HCT116 (cell line): ENCODE data around the gene BMPER. TPM values are rescaled to one million over a fixed set of nuclear protein-coding genes. Genes with fewer than 3 reads are reported as not detected.

Experiments used
- ATAC-seq: fragments of 200-7000 bp; cut with Tn5 transposase; 2 replicates; pipeline ENCODE4 v1.9.1; 2020; ENCODE audit warnings: mild to moderate bottlenecking, moderate library complexity
- BruUV-seq: library from RNA; stranded (reverse); fragments of 400-500 nt; replicated peaks from 2 replicates; lab custom pipeline; 2021; lab: Mats Ljungman, UMichigan
- CTCF ChIA-PET: fragments of 300-600 bp; sonication (Branson Sonifier 250); formaldehyde crosslinking; loops from one replicate; lab custom pipeline; 2021; ENCODE audit warnings: antibody characterized with exemption; lab: Charles Lee
- POLR2A ChIA-PET: fragments of 300-600, 350-600 bp; sonication (Branson Sonifier 250); formaldehyde crosslinking; loops from one replicate; lab custom pipeline; 2021; ENCODE audit warnings: antibody characterized with exemption; lab: Charles Lee
- RAD21 ChIA-PET, 2 experiments: fragments of 300-600 bp; sonication (Branson Sonifier 250); formaldehyde crosslinking; loops; one replicate each; lab custom pipeline; 2023; ENCODE audit warnings: low total read pairs in 2 of 2; ENCODE audit not compliant: uncharacterized antibody in 2 of 2, unreplicated experiment in 2 of 2, low non-redundant PET in 1 of 2; lab: Charles Lee
- DNase-seq: peaks from one replicate; pipeline ENCODE4 v3.0.0-alpha.2; 2010; ENCODE audit warnings: low read depth, low spot score
- H2AFZ ChIP-seq: fragments of 200-600 bp; shearing (Covaris generic), sonication (generic); 2 replicates; pipeline ENCODE4 v1.6.1; 2017; ENCODE audit warnings: low read depth, mixed run types, mixed read lengths, antibody characterized with exemption, low read length; ENCODE audit not compliant: poor library complexity, severe bottlenecking
- H3K27ac ChIP-seq: 2 replicates; pipeline ENCODE4 v1.5.1; 2012; ENCODE audit warnings: low read depth, low read length
- H3K27me3 ChIP-seq: fragments of 200-600 bp; sonication (generic); 2 replicates; pipeline ENCODE4 v1.6.1; 2016; ENCODE audit warnings: mixed run types, low read length, mixed read lengths; ENCODE audit not compliant: insufficient read depth
- H3K36me3 ChIP-seq, 2 experiments: fragments of 200-500 bp in 1 of 2; fragments of 200-600 bp in 1 of 2; sonication (Bioruptor generic) in 1 of 2; sonication (generic) in 1 of 2; 2 replicates each; pipeline versions ENCODE4 v1.5.1 to v1.6.1; 2014 to 2016; ENCODE audit warnings: low read length in 2 of 2, inconsistent platforms in 1 of 2, mixed read lengths in 1 of 2, mixed run types in 1 of 2; ENCODE audit not compliant: insufficient read depth in 2 of 2, control insufficient read depth in 1 of 2
- H3K4me1 ChIP-seq, 2 experiments: fragments of 200-600 bp in 1 of 2; sonication (generic) in 1 of 2; 2 replicates each; pipeline versions ENCODE4 v1.5.1 to v1.6.1; 2012 to 2017; ENCODE audit warnings: low read length in 2 of 2, inconsistent platforms in 1 of 2, mild to moderate bottlenecking in 1 of 2, mixed read lengths in 1 of 2, mixed run types in 1 of 2, moderate library complexity in 1 of 2; ENCODE audit not compliant: insufficient read depth in 2 of 2, control insufficient read depth in 1 of 2
- H3K4me2 ChIP-seq: fragments of 200-600 bp; sonication (generic); 2 replicates; pipeline ENCODE4 v1.6.1; 2017; ENCODE audit warnings: mixed run types, low read length, mixed read lengths
- H3K4me3 ChIP-seq, 2 experiments: fragments of 200-600 bp in 1 of 2; sonication (generic) in 1 of 2; replicated peaks in 1 of 2; 2 replicates each; pipeline ENCODE4 v1.5.1; 2011 to 2016; ENCODE audit warnings: low read length in 2 of 2, control low read depth in 1 of 2, low read depth in 1 of 2, mild to moderate bottlenecking in 1 of 2, mixed read lengths in 1 of 2, mixed run types in 1 of 2
- H3K79me2 ChIP-seq: fragments of 200-600 bp; sonication (generic); 2 replicates; pipeline ENCODE4 v1.6.1; 2017; ENCODE audit warnings: mild to moderate bottlenecking, mixed run types, low read length, moderate library complexity, mixed read lengths; ENCODE audit not compliant: insufficient read depth
- H3K9ac ChIP-seq: fragments of 200-600 bp; sonication (generic); 2 replicates; pipeline ENCODE4 v1.6.1; 2016; ENCODE audit warnings: low read length, mixed read lengths
- H3K9me2 ChIP-seq: fragments of 200-600 bp; sonication (generic), shearing (Covaris generic); 2 replicates; pipeline ENCODE4 v1.6.1; 2017; ENCODE audit warnings: mixed run types, mild to moderate bottlenecking, moderate library complexity; ENCODE audit not compliant: insufficient read depth
- H3K9me3 ChIP-seq, 2 experiments: fragments of 200-500 bp in 1 of 2; fragments of 200-600 bp in 1 of 2; sonication (Bioruptor generic) in 1 of 2; sonication (generic) in 1 of 2; 2 replicates each; pipeline ENCODE4 v1.6.1; 2014 to 2017; ENCODE audit warnings: low read length in 2 of 2, mixed read lengths in 2 of 2, inconsistent platforms in 1 of 2, low read depth in 1 of 2, mild to moderate bottlenecking in 1 of 2, mixed run types in 1 of 2, moderate library complexity in 1 of 2; ENCODE audit not compliant: control insufficient read depth in 1 of 2, insufficient read depth in 1 of 2
- H4K20me1 ChIP-seq: fragments of 200-600 bp; sonication (generic), shearing (Covaris generic); 2 replicates; pipeline ENCODE4 v1.6.1; 2017; ENCODE audit warnings: mixed run types, mild to moderate bottlenecking, moderate library complexity; ENCODE audit not compliant: insufficient read depth
- CBX3 ChIP-seq: IDR thresholded peaks from 2 replicates; pipeline ENCODE4 v1.6.1; 2012; ENCODE audit warnings: low read depth
- CEBPB ChIP-seq: IDR thresholded peaks from 2 replicates; pipeline ENCODE4 v1.6.1; 2012; ENCODE audit warnings: low read depth
- EGR1 ChIP-seq: IDR thresholded peaks from 2 replicates; pipeline ENCODE4 v1.6.1; 2012; ENCODE audit warnings: low read depth
- ELF1 ChIP-seq: IDR thresholded peaks from 2 replicates; pipeline ENCODE4 v1.6.1; 2012; ENCODE audit warnings: low read depth, borderline replicate concordance
- EZH2 ChIP-seq: fragments of 200-600 bp; sonication (generic); IDR thresholded peaks from 2 replicates; pipeline ENCODE4 v1.6.1; 2017; ENCODE audit warnings: antibody characterized with exemption, mixed run types
- EZH2phosphoT487 ChIP-seq: fragments of 200-600 bp; IDR thresholded peaks from 2 replicates; pipeline ENCODE4 v1.6.1; 2018; ENCODE audit warnings: antibody characterized with exemption, borderline replicate concordance
- FOSL1 ChIP-seq: IDR thresholded peaks from 2 replicates; pipeline ENCODE4 v1.6.1; 2012; ENCODE audit warnings: low read depth
- JUND ChIP-seq: IDR thresholded peaks from 2 replicates; pipeline ENCODE4 v1.6.1; 2012
- POLR2AphosphoS5 ChIP-seq: IDR thresholded peaks from 2 replicates; pipeline ENCODE4 v1.6.1; 2011; ENCODE audit warnings: mild to moderate bottlenecking, low read depth, low read length, moderate library complexity
- RAD21 ChIP-seq: IDR thresholded peaks from 2 replicates; pipeline ENCODE4 v1.6.1; 2012; ENCODE audit warnings: low read depth, mild to moderate bottlenecking
- TCF7L2 ChIP-seq: IDR thresholded peaks from 2 replicates; pipeline ENCODE4 v1.7.0; 2011; ENCODE audit warnings: borderline replicate concordance, inconsistent platforms; ENCODE audit not compliant: insufficient read depth, insufficient read length; ENCODE audit errors: extremely low read depth
- YY1 ChIP-seq: IDR thresholded peaks from 2 replicates; pipeline ENCODE4 v1.6.1; 2011; ENCODE audit warnings: low read length, low read depth, moderate library complexity, mild to moderate bottlenecking; ENCODE audit not compliant: insufficient replicate concordance; ENCODE audit errors: extremely low read depth
- ZFX ChIP-seq: fragments of 450-650 bp; IDR thresholded peaks from 2 replicates; pipeline ENCODE4 v1.6.1; 2017
- ZNF274 ChIP-seq: fragments of 200-500 bp; sonication (Bioruptor generic); IDR thresholded peaks from 2 replicates; pipeline ENCODE4 v1.6.1; 2014; ENCODE audit warnings: mild to moderate bottlenecking, low read depth, low read length, inconsistent platforms
- intact Hi-C: fragments of 100-400 bp; cut with micrococcal nuclease; formaldehyde crosslinking; loops from 2 replicates; pipeline ENCODE4 v1.10.0; 2022
- total RNA-seq: library from RNA; stranded (reverse); gene quantifications from one replicate; pipeline ENCODE4 v1.2.1, GENCODE V29; 2021; ENCODE audit not compliant: unreplicated experiment
- TF ChIP-seq, protein P1 (sequence below): IDR thresholded peaks from 2 replicates; pipeline ENCODE4 v1.6.1; 2012
- TF ChIP-seq, protein P2 (sequence below): IDR thresholded peaks from 2 replicates; pipeline ENCODE4 v1.6.1; 2012; ENCODE audit warnings: low read depth
- TF ChIP-seq, protein P3 (sequence below), 3 experiments: fragments of 200-600 bp in 1 of 3; sonication (generic) in 1 of 3; IDR thresholded peaks in 2 of 3; conservative IDR thresholded peaks in 1 of 3; 2 replicates each; pipeline ENCODE4 v1.5.1; 2012 to 2017; ENCODE audit warnings: low read depth in 2 of 3, low read length in 2 of 3, antibody characterized with exemption in 1 of 3, borderline replicate concordance in 1 of 3, control low read depth in 1 of 3, mild to moderate bottlenecking in 1 of 3, mixed read lengths in 1 of 3, mixed run types in 1 of 3, moderate library complexity in 1 of 3; ENCODE audit not compliant: insufficient read depth in 1 of 3
- TF ChIP-seq, protein P4 (sequence below): IDR thresholded peaks from 2 replicates; pipeline ENCODE4 v1.6.1; 2012
- TF ChIP-seq, protein P5 (sequence below): IDR thresholded peaks from 2 replicates; pipeline ENCODE4 v1.6.1; 2011; ENCODE audit warnings: mild to moderate bottlenecking, low read length, moderate library complexity; ENCODE audit not compliant: insufficient replicate concordance; ENCODE audit errors: extremely low read depth

Gene BMPER
- total RNA-seq, 1 experiment from 2014 or later = not detected

DNA sequence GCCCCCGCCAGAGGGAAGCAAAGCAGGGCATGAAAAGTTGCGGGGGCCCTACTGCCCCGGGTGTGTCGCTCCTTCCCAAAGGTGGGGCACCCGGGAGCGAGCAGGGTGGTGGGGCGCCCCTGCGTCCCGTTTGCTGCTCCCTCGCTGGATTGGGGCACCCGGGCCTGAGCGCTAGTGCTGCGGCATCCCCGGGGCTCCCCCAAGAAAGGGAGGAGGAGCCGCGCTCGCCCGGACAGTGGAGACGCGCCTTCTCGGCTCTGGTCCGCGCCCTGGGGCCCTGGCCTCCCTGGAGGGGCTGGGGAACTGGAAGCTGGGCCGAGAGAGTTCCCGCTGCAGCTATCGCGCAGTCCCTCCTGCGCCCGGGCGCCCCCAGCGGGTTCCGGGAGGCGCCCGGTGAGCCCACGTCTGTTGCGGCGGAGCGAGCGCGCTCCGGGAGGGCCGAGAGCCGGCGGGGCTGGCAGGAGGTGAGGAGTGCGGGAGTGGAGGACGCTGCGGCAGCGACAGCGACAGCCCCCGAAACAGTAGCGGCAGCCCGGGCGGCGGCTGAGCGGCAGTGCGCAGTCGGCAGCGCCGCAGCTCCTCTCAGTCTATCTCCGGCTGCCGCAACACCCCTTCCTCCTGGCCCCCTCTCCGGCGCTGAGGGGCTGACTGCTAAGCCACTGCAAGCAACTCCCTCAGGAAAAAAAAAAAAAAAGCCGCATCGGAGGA lies 504 bp upstream of the BMPER start:
- Histone ChIP-seq H3K36me3 (no peaks in the 10 kb centered on the region), H4K20me1 (no peaks in the 10 kb centered on the region), H3K9me3 (no peaks in the 10 kb centered on the region), H2AFZ (no peak overlapping the region), H3K4me1 (peaks cover 0 to 7% of the 10 kb centered on the region in 2 experiments; a peak in 1 of 4 replicates), H3K4me3 (peak overlapping the region; percentile 38 to 53), H3K9ac (no peak overlapping the region), H3K9me2 (no peaks in the 10 kb centered on the region), H3K4me2 (peak overlapping the region; percentile 74), H3K27ac (no peak overlapping the region; the same call in 1 of the 2 replicates), H3K79me2 (no peaks in the 10 kb centered on the region), H3K27me3 (peaks cover 23% of the 10 kb centered on the region)
- POLR2A ChIA-PET = no interaction called here
- RAD21 ChIA-PET = no interaction called here
- intact Hi-C loops = no loop called here
- CTCF ChIA-PET = interaction anchor here (2.1 to 2.2 kb wide), 2 partner anchors 10 to 28 kb away, joined by 8 read pairs; no protein-coding TSS in a partner anchor
- BruUV-seq = no TSS peak
- DNase-seq (no peak), ATAC-seq (peak; percentile 77)
- TF ChIP-seq CEBPB = no peak
- TF ChIP-seq FOSL1 = no peak
- TF ChIP-seq EZH2phosphoT487 = no peak
- TF ChIP-seq TCF7L2 = no peak
- TF ChIP-seq, protein P1, sequence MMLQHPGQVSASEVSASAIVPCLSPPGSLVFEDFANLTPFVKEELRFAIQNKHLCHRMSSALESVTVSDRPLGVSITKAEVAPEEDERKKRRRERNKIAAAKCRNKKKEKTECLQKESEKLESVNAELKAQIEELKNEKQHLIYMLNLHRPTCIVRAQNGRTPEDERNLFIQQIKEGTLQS = no peak
- TF ChIP-seq YY1 = no peak
- TF ChIP-seq, protein P2, sequence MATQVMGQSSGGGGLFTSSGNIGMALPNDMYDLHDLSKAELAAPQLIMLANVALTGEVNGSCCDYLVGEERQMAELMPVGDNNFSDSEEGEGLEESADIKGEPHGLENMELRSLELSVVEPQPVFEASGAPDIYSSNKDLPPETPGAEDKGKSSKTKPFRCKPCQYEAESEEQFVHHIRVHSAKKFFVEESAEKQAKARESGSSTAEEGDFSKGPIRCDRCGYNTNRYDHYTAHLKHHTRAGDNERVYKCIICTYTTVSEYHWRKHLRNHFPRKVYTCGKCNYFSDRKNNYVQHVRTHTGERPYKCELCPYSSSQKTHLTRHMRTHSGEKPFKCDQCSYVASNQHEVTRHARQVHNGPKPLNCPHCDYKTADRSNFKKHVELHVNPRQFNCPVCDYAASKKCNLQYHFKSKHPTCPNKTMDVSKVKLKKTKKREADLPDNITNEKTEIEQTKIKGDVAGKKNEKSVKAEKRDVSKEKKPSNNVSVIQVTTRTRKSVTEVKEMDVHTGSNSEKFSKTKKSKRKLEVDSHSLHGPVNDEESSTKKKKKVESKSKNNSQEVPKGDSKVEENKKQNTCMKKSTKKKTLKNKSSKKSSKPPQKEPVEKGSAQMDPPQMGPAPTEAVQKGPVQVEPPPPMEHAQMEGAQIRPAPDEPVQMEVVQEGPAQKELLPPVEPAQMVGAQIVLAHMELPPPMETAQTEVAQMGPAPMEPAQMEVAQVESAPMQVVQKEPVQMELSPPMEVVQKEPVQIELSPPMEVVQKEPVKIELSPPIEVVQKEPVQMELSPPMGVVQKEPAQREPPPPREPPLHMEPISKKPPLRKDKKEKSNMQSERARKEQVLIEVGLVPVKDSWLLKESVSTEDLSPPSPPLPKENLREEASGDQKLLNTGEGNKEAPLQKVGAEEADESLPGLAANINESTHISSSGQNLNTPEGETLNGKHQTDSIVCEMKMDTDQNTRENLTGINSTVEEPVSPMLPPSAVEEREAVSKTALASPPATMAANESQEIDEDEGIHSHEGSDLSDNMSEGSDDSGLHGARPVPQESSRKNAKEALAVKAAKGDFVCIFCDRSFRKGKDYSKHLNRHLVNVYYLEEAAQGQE = no peak
- TF ChIP-seq ZFX = no peak
- no peak for TF ChIP-seq EZH2
- TF ChIP-seq CBX3 = no peak
- TF ChIP-seq, protein P3, sequence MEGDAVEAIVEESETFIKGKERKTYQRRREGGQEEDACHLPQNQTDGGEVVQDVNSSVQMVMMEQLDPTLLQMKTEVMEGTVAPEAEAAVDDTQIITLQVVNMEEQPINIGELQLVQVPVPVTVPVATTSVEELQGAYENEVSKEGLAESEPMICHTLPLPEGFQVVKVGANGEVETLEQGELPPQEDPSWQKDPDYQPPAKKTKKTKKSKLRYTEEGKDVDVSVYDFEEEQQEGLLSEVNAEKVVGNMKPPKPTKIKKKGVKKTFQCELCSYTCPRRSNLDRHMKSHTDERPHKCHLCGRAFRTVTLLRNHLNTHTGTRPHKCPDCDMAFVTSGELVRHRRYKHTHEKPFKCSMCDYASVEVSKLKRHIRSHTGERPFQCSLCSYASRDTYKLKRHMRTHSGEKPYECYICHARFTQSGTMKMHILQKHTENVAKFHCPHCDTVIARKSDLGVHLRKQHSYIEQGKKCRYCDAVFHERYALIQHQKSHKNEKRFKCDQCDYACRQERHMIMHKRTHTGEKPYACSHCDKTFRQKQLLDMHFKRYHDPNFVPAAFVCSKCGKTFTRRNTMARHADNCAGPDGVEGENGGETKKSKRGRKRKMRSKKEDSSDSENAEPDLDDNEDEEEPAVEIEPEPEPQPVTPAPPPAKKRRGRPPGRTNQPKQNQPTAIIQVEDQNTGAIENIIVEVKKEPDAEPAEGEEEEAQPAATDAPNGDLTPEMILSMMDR (IDR thresholded peaks at IDR 0.05 in 2 of 3, conservative IDR thresholded peaks at IDR 0.05 in 1 of 3; ENCODE audit: borderline replicate concordance in 1 of 3, insufficient read depth in 1 of 3, low read depth in 2 of 3, low read length in 2 of 3) = no peak
- no peak for TF ChIP-seq ZNF274
- TF ChIP-seq, protein P4, sequence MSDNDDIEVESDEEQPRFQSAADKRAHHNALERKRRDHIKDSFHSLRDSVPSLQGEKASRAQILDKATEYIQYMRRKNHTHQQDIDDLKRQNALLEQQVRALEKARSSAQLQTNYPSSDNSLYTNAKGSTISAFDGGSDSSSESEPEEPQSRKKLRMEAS = no peak
- no peak for TF ChIP-seq ELF1
- TF ChIP-seq, protein P5, sequence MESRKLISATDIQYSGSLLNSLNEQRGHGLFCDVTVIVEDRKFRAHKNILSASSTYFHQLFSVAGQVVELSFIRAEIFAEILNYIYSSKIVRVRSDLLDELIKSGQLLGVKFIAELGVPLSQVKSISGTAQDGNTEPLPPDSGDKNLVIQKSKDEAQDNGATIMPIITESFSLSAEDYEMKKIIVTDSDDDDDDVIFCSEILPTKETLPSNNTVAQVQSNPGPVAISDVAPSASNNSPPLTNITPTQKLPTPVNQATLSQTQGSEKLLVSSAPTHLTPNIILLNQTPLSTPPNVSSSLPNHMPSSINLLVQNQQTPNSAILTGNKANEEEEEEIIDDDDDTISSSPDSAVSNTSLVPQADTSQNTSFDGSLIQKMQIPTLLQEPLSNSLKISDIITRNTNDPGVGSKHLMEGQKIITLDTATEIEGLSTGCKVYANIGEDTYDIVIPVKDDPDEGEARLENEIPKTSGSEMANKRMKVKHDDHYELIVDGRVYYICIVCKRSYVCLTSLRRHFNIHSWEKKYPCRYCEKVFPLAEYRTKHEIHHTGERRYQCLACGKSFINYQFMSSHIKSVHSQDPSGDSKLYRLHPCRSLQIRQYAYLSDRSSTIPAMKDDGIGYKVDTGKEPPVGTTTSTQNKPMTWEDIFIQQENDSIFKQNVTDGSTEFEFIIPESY = no peak
- no peak for TF ChIP-seq POLR2AphosphoS5
- no peak for TF ChIP-seq EGR1
- TF ChIP-seq RAD21 = no peak
- TF ChIP-seq JUND = no peak
